Measurements from ENCODE around the gene ELAC1. TPM values are rescaled to one million over a fixed set of nuclear protein-coding genes. Genes with fewer than 3 reads are reported as not detected.

ELAC1 gene
- total and polyA plus RNA-seq, 2 of the 8 experiments (the other 6 are each of a cell fraction or from before 2014, with no cell fraction given): 2.3 to 3.4 TPM

GRCh38 chr18:50967714-50968661, at the start of gene ELAC1 (continued):
- TF ChIP-seq ASH2L (IDR thresholded peaks at IDR 0.05; ENCODE audit: low read length) (peak; percentile 81), NANOG (IDR thresholded peaks at IDR 0.05; ENCODE audit: insufficient read depth, low read depth, low read length, poor library complexity, severe bottlenecking) (no peak), RNF2 (IDR thresholded peaks at IDR 0.05; ENCODE audit: borderline replicate concordance, low read depth, low read length, missing control alignments, poor library complexity, severe bottlenecking) (no peak), USF2 (IDR thresholded peaks at IDR 0.05; ENCODE audit: low read length) (no peak), CHD1 (IDR thresholded peaks at IDR 0.05; ENCODE audit: low read depth, low read length) (no peak), ATF3 (IDR thresholded peaks at IDR 0.05; ENCODE audit: insufficient read depth, low read depth, low read length) (no peak), FOSL1 (IDR thresholded peaks at IDR 0.05; ENCODE audit: insufficient read depth, low read depth, low read length) (no peak), POLR2A (IDR thresholded peaks at IDR 0.05; ENCODE audit: control extremely low read depth in 1 of 2, low read depth in 2 of 2, low read length in 2 of 2) (peak; percentile 85 to 97), BRCA1 (IDR thresholded peaks at IDR 0.05; ENCODE audit: low read depth, low read length) (no peak), TAF1 (IDR thresholded peaks at IDR 0.05; ENCODE audit: low read depth, low read length) (peak; percentile 98), KDM4A (IDR thresholded peaks at IDR 0.05; ENCODE audit: low read depth, low read length, severe bottlenecking) (peak; percentile 66), YY1 (IDR thresholded peaks at IDR 0.05; ENCODE audit: low read depth, low read length) (peak; percentile 76), MAX (IDR thresholded peaks at IDR 0.05) (no peak; the same call in none of the 2 replicates), EGR1 (IDR thresholded peaks at IDR 0.05; ENCODE audit: borderline replicate concordance, low read depth, low read length) (0 out of 2 replicates have a peak, but pooled peaks have one; percentile 44), RXRA (IDR thresholded peaks at IDR 0.05; ENCODE audit: insufficient read depth, low read depth, low read length) (no peak), GABPA (IDR thresholded peaks at IDR 0.05; ENCODE audit: borderline replicate concordance, insufficient read depth, low read length) (no peak), RFX5 (IDR thresholded peaks at IDR 0.05; ENCODE audit: borderline replicate concordance, low read depth, low read length) (no peak), SIRT6 (IDR thresholded peaks at IDR 0.05; ENCODE audit: low read length) (no peak), TEAD4 (IDR thresholded peaks at IDR 0.05; ENCODE audit: low read depth, low read length) (peak; percentile 16; the same call in 1 of the 2 replicates), CEBPB (IDR thresholded peaks at IDR 0.05; ENCODE audit: low read depth, low read length) (no peak), SIX5 (IDR thresholded peaks at IDR 0.05; ENCODE audit: low read depth, low read length) (no peak), CTBP2 (IDR thresholded peaks at IDR 0.05; ENCODE audit: borderline replicate concordance, insufficient read depth, insufficient read length, low read length) (peak; percentile 55)

All from H1 (cell line).